ENCODE data around the gene MLF2. TPM values are rescaled to one million over a fixed set of nuclear protein-coding genes. Genes with fewer than 3 reads are reported as not detected.

The MLF2 gene
- total and polyA plus RNA-seq, 2 of the 13 experiments (the other 11 are each of a cell fraction or from before 2014, with no cell fraction given): 88.1 to 167 TPM

DNA sequence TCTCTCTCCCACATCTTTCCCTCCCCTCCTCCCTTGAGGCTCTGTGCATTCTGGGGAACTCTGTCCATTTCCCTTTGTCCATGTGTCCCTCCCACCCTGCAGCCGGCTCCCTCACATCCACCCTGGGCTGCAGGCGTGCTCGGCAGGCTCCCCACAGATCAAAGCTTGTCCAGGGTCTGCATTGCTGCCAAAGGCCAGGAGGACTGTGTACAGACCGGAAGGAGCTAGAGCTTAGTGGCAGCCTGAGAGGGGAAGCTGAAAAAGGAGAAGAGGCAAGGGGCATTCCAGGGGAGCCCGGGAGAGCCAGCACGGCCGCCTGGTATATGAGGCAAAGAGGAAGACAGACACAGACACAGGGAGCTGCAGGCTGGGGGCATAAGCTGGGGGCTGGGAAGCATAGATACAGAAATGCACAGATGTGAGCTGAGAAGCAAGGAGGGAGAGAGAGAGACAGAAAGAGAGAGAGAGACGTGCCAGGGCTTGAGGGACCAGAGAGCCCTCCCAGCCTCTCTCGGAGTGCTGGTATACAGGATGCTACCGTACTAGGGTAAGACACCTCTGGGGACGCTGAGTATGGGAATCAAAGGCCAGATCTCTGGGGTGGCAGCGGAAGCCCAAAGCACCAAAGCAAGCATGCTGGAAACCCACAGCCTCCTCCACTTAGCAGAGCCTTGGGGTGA is 39.7 kb upstream of the MLF2 start (continued):
- TF ChIP-seq CTCF (CRISPR knock-in tag; IDR thresholded peaks at IDR 0.05) (peak; percentile 31; the same call in 1 of the 2 replicates), DPF2 (CRISPR knock-in tag; IDR thresholded peaks at IDR 0.05; ENCODE audit: borderline replicate concordance, low read depth) (peak; percentile 74; the same call in 1 of the 2 replicates), ISL2 (CRISPR knock-in tag; IDR thresholded peaks at IDR 0.05) (0 out of 2 replicates have a peak, but pooled peaks have one; percentile 29), ZNF292 (CRISPR knock-in tag; IDR thresholded peaks at IDR 0.05; ENCODE audit: borderline replicate concordance, low read depth) (peak; percentile 100), PHF8 (CRISPR knock-in tag; IDR thresholded peaks at IDR 0.05) (no peak), ZBTB10 (CRISPR knock-in tag; IDR thresholded peaks at IDR 0.05; ENCODE audit: borderline replicate concordance) (no peak), HNF4A (CRISPR knock-in tag; IDR thresholded peaks at IDR 0.05) (peak; percentile 77), RXRB (CRISPR knock-in tag; IDR thresholded peaks at IDR 0.05; ENCODE audit: borderline replicate concordance) (peak; percentile 87), BCL6 (CRISPR knock-in tag; IDR thresholded peaks at IDR 0.05) (peak; percentile 56), ZFP36L1 (CRISPR knock-in tag; IDR thresholded peaks at IDR 0.05) (peak; percentile 94), ZNF3 (CRISPR knock-in tag; IDR thresholded peaks at IDR 0.05) (no peak), ZNF724P (CRISPR knock-in tag; IDR thresholded peaks at IDR 0.05; ENCODE audit: borderline replicate concordance) (no peak), CBX2 (IDR thresholded peaks at IDR 0.05; ENCODE audit: low read depth, low read length) (no peak), CBX2 (CRISPR knock-in tag; IDR thresholded peaks at IDR 0.05; ENCODE audit: low read depth) (no peak), NR2F1 (CRISPR knock-in tag; IDR thresholded peaks at IDR 0.05) (no peak), PPARG (CRISPR knock-in tag; conservative IDR thresholded peaks at IDR 0.05) (peak; percentile 78), FOXC1 (CRISPR knock-in tag; IDR thresholded peaks at IDR 0.05; ENCODE audit: borderline replicate concordance) (no peak), NRL (CRISPR knock-in tag; IDR thresholded peaks at IDR 0.05; ENCODE audit: borderline replicate concordance) (no peak; the same call in 1 of the 2 replicates), FOXA3 (CRISPR knock-in tag; IDR thresholded peaks at IDR 0.05) (peak; percentile 48), SMYD3 (CRISPR knock-in tag; IDR thresholded peaks at IDR 0.05) (no peak), MED8 (CRISPR knock-in tag; IDR thresholded peaks at IDR 0.05; ENCODE audit: insufficient replicate concordance) (no peak), ZNF660 (CRISPR knock-in tag; IDR thresholded peaks at IDR 0.05; ENCODE audit: borderline replicate concordance, low read depth) (no peak), DR1 (CRISPR knock-in tag; IDR thresholded peaks at IDR 0.05) (no peak), AKAP8 (CRISPR knock-in tag; IDR thresholded peaks at IDR 0.05) (peak; percentile 75), FOXK1 (CRISPR knock-in tag; IDR thresholded peaks at IDR 0.05; ENCODE audit: borderline replicate concordance, low read depth) (peak; percentile 45; the same call in 1 of the 2 replicates), RFX5 (IDR thresholded peaks at IDR 0.05; ENCODE audit: low read depth, low read length) (no peak), NFKBIZ (CRISPR knock-in tag; IDR thresholded peaks at IDR 0.05) (no peak)
- TF ChIP-seq, protein P1, sequence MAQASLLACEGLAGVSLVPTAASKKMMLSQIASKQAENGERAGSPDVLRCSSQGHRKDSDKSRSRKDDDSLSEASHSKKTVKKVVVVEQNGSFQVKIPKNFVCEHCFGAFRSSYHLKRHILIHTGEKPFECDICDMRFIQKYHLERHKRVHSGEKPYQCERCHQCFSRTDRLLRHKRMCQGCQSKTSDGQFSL (CRISPR knock-in tag; IDR thresholded peaks at IDR 0.05): no peak
